ENCODE results near the gene FOXC1.

The FOXC1 gene

GRCh38 chr6:1597121-1597744 is 12.5 kb upstream of the FOXC1 start:
- no peak for DNase-seq (ENCODE audit: extremely low spot score)
- ChIA-PET POLR2A (no interaction called here), CTCF (interaction anchor here (0.7 to 5.5 kb wide), 51 partner anchors 10 to 1390 kb away, joined by 3 to 77 read pairs (median 5); partner anchors contain the start of gene MYLK4)
- no peak for TF ChIP-seq CTCF (IDR thresholded peaks at IDR 0.05; ENCODE audit: control extremely low read depth, extremely low read depth, low read depth, missing control alignments)

GRCh38 chr6:1597924-1598323 is 11.8 kb upstream of the FOXC1 start:
- POLR2A ChIA-PET: no interaction called here
- no peak for DNase-seq (ENCODE audit: extremely low spot score)
- TF ChIP-seq CTCF (IDR thresholded peaks at IDR 0.05; ENCODE audit: control extremely low read depth, extremely low read depth, low read depth, missing control alignments): no peak
- CTCF ChIA-PET: interaction anchor here (0.6 to 5.5 kb wide), 13 partner anchors 9 to 1151 kb away, joined by 3 to 77 read pairs (median 4); partner anchors contain the start of gene MYLK4

GRCh38 chr6:1598433-1598832 is 11.3 kb upstream of the FOXC1 start:
- DNase-seq (ENCODE audit: extremely low spot score): no peak
- POLR2A ChIA-PET: no interaction called here
- CTCF ChIA-PET: interaction anchor here (0.6 to 5.5 kb wide), 7 partner anchors 9 to 1151 kb away, joined by 3 to 77 read pairs (median 14); partner anchors contain the start of gene MYLK4
- no peak for TF ChIP-seq CTCF (IDR thresholded peaks at IDR 0.05; ENCODE audit: control extremely low read depth, extremely low read depth, low read depth, missing control alignments)

GRCh38 chr6:1598886-1599285 is 10.8 kb upstream of the FOXC1 start:
- no peak for DNase-seq (ENCODE audit: extremely low spot score)
- ChIA-PET CTCF (interaction anchor here (0.6 to 5.5 kb wide), 5 partner anchors 8 to 1097 kb away, joined by 3 to 77 read pairs (median 4); no protein-coding TSS in a partner anchor), POLR2A (no interaction called here)
- no peak for TF ChIP-seq CTCF (IDR thresholded peaks at IDR 0.05; ENCODE audit: control extremely low read depth, extremely low read depth, low read depth, missing control alignments)

- DNase-seq (ENCODE audit: extremely low spot score): no peak
- no peak for TF ChIP-seq CTCF (IDR thresholded peaks at IDR 0.05; ENCODE audit: control extremely low read depth, extremely low read depth, low read depth, missing control alignments)
- ChIA-PET POLR2A (no interaction called here), CTCF (interaction anchor here (0.6 to 5.5 kb wide), 8 partner anchors 505 to 1096 kb away, joined by 3 to 77 read pairs (median 6); no protein-coding TSS in a partner anchor)
These were observed 10.2 kb upstream of the FOXC1 start for GRCh38 chr6:1599469-1599868.

- CTCF ChIA-PET: interaction anchor here (1.0 to 2.0 kb wide), 5 partner anchors 504 to 1034 kb away, joined by 5 to 9 read pairs (median 6); no protein-coding TSS in a partner anchor
- POLR2A ChIA-PET: no interaction called here
- no peak for TF ChIP-seq CTCF (IDR thresholded peaks at IDR 0.05; ENCODE audit: control extremely low read depth, extremely low read depth, low read depth, missing control alignments)
- no peak for DNase-seq (ENCODE audit: extremely low spot score)
These were observed 9.5 kb upstream of the FOXC1 start for GRCh38 chr6:1600063-1600763.

Measured in GM10248 (cell line).